GM18505 (cell line): ENCODE results near the gene POLG.

Experiments
- ATAC-seq: cut with Tn5 transposase; IDR thresholded peaks from one replicate; pipeline ENCODE4 v1.9.1; 2021; ENCODE audit not compliant: unreplicated experiment
- POLR2A ChIP-seq: IDR thresholded peaks from 4 replicates; pipeline ENCODE4 v1.6.1; 2011; ENCODE audit warnings: borderline replicate concordance; ENCODE audit not compliant: insufficient read depth, insufficient read length; ENCODE audit errors: extremely low read depth

The POLG gene

GRCh38 chr15:89375093-89376005, 40.7 kb upstream of the POLG start:
- TF ChIP-seq POLR2A: no peak
- ATAC-seq: no peak

- no peak for ATAC-seq
- TF ChIP-seq POLR2A: no peak
Measured at GRCh38 chr15:89374086-89374981, 39.7 kb upstream of the POLG start.

GRCh38 chr15:89372069-89372935, 37.7 kb upstream of the POLG start:
- no peak for TF ChIP-seq POLR2A
- no peak for ATAC-seq

- TF ChIP-seq POLR2A: no peak
- ATAC-seq: no peak
Measured at GRCh38 chr15:89371228-89372044, 36.8 kb upstream of the POLG start.

GRCh38 chr15:89370978-89371227, 36.3 kb upstream of the POLG start:
- no peak for TF ChIP-seq POLR2A
- ATAC-seq: no peak

- no peak for TF ChIP-seq POLR2A
- no peak for ATAC-seq
Measured at GRCh38 chr15:89370120-89370977, 35.7 kb upstream of the POLG start.

- no peak for TF ChIP-seq POLR2A
- ATAC-seq: no peak
Measured at GRCh38 chr15:89369341-89369947, 34.8 kb upstream of the POLG start.

- TF ChIP-seq POLR2A: no peak
- ATAC-seq: no peak
Measured at GRCh38 chr15:89368566-89369223, 34.1 kb upstream of the POLG start.

GRCh38 chr15:89367485-89368451, 33.1 kb upstream of the POLG start:
- no peak for TF ChIP-seq POLR2A
- ATAC-seq: no peak
